ENCODE measurements around the gene CXCL8.

GRCh38 chr4:73707918-73708577, 32.3 kb upstream of the CXCL8 start:
- TF ChIP-seq CTCF (conservative IDR thresholded peaks at IDR 0.05; ENCODE audit: low read depth, low read length) (no peak), EZH2 (IDR thresholded peaks at IDR 0.05; ENCODE audit: low read length, unreplicated experiment) (no peak)
